ENCODE results near the gene CACYBP. TPM values are rescaled to one million over a fixed set of nuclear protein-coding genes. Genes with fewer than 3 reads are reported as not detected.

CACYBP gene, protein sequence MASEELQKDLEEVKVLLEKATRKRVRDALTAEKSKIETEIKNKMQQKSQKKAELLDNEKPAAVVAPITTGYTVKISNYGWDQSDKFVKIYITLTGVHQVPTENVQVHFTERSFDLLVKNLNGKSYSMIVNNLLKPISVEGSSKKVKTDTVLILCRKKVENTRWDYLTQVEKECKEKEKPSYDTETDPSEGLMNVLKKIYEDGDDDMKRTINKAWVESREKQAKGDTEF
- 147 to 203 TPM (median 154 TPM) in 5 replicates for total RNA-seq (2022; extraction: Qiagen RNA extraction)

DNA sequence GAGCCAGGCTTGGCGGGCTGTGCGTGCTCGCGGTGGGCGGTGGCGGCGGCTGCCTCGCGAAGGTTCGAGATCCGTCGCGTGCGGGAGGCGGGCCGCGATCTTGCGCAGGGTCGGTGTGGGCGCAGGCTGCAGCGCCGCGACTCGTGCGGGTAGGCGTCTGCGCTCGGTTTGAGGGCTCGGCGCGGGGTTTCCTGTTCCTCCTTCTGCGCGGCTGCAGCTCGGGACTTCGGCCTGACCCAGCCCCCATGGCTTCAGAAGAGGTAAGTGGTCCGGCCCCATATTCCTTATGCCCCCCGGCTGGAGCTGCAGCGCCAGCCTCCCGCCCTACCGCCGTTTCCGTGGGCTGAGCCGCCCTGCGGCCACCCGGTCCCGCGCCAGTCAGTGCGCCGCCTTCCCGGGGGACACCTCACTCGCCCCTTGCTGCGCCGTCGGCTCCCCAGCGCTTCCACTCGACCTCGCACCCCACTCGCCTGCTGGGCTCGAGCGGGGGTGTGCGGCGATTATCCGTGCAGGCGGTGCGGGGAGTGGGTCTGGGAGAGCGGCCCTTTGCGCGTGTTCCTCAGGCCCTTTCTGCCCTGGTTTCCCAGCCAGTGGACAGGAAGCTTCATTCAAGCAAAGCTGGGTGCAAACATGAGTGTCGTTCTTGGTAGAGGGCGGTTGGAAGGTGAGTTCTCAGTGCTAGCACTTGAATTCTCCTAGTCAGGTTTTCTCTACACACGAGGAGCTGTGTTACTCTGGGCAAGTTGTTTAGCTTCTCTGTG lies at the start of gene CACYBP:
Gene CACYBP, plus strand, starts transcription at position 12 of the 761 bp plus-strand sequence. Its CDS starts 234 bp downstream, at position 246.

DNA sequence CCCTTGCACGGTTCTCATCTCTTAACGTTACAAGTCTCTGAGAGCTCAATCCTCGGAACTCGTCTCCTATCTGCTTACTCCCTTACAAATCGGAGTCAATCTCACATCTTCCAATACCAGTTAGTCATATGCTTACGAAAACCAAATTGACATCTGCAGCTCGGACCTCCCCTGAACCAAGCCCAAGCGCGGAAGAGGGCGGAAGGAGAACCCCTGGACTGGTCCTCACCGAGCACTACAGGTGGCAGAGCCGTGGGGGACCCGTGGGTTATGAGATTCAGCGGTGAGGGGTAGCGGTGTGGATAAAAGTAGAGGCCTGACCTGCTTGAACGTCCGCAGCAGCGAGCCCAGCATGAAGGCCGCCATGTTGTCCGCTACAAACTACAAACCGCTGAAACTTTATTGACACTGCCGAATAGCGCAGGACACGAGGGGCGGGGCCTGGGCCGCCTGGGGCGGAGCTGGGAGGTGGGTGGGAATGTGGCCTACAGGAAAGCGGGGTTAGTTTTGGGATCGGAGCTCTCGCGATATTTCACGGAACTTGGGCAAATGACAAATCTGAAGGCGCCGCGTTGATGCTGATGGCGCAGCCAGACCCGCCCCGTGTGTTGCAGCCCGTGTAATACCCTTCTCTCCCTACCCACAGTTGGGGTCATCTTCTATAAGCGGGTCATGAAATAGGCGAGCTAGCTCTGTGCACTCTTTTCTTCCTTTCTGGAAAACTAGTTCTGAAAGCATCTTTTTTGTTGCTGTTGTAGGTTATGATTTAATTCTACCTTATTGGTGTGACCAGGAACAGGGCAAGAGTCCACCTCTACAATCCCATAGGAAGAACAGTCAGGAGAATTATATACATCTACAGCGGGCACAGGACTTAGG lies 23.5 kb downstream of the CACYBP start, which contains the start of gene MRPS14:
Gene MRPS14, minus strand, starts transcription at position 383 of the 879 bp plus-strand sequence. Its CDS starts 17 bp downstream, at position 366.

Other genes starting within 250 kb of the CACYBP start
- gene MRPS14, start 23.5 kb downstream of the CACYBP start, total RNA-seq (2022; extraction: Qiagen RNA extraction), result 15.8 to 25.5 TPM (median 24.7 TPM) in 5 replicates
- not detected in 5 replicates for gene TNN, start 67.9 kb downstream of the CACYBP start, total RNA-seq (2022; extraction: Qiagen RNA extraction)
- 0.78 to 1.2 TPM (median 0.95 TPM) in 5 replicates for gene KIAA0040, start 192.8 kb downstream of the CACYBP start, total RNA-seq (2022; extraction: Qiagen RNA extraction)

Measured in A549 treated with AZD2906 at 1 μM for 4 hours (cell line).